Esophagus squamous epithelium (tissue), 5 donors: ENCODE measurements around the gene PYGB. TPM values are rescaled to one million over a fixed set of nuclear protein-coding genes. Genes with fewer than 3 reads are reported as not detected.

ENCODE experiments used
- DNase-seq: peaks from one replicate; lab custom pipeline; 2025; lab: John Stamatoyannopoulos, UW
- H3K27ac ChIP-seq, 4 donors: fragments of 200-600 bp; sonication (generic); one replicate each; pipeline ENCODE4 v1.5.1; 2016 to 2019; ENCODE audit warnings: mild to moderate bottlenecking in 1 of 4
- H3K27me3 ChIP-seq, 4 donors: fragments of 200-600 bp; sonication (generic); 1 replicate in 3 of 4; 2 replicates in 1 of 4; pipeline versions ENCODE4 v1.5.1 to v1.6.0; 2017 to 2021; ENCODE audit warnings: antibody characterized with exemption in 1 of 4
- H3K36me3 ChIP-seq, 3 donors: fragments of 200-600 bp; sonication (generic); one replicate each; pipeline ENCODE4 v1.5.1; 2016 to 2019
- H3K4me1 ChIP-seq, 3 donors: fragments of 200-600 bp; sonication (generic); one replicate each; pipeline ENCODE4 v1.5.1; 2017 to 2019
- H3K4me3 ChIP-seq, 4 donors: fragments of 200-600 bp; sonication (generic); 1 replicate in 3 of 4; 2 replicates in 1 of 4; pipeline ENCODE4 v1.5.1; 2016 to 2019; ENCODE audit warnings: mild to moderate bottlenecking in 2 of 4, moderate library complexity in 1 of 4
- H3K9me3 ChIP-seq, 3 donors: fragments of 200-600 bp; sonication (generic); one replicate each; pipeline ENCODE4 v1.5.1; 2016 to 2019
- CTCF ChIP-seq, 6 experiments: fragments of 450-650 bp in 4 of 6; fragments of 200-600 bp in 2 of 6; sonication (generic) in 2 of 6; IDR thresholded peaks; one replicate each; pipeline ENCODE4 v1.5.1; 2016 to 2019; ENCODE audit warnings: antibody characterized with exemption in 6 of 6, mild to moderate bottlenecking in 4 of 6, moderate library complexity in 4 of 6
- POLR2A ChIP-seq, 4 donors: fragments of 450-650 bp; IDR thresholded peaks; one replicate each; pipeline ENCODE4 v1.6.1; 2017; ENCODE audit warnings: antibody characterized with exemption in 4 of 4, mild to moderate bottlenecking in 4 of 4, moderate library complexity in 3 of 4
- WGBS, 2 donors: methylation state at CpG; one replicate each; pipeline ENCODE4 v1.1.5; 2018; 5-methylcytosine and 5-hydroxymethylcytosine counted together
- intact Hi-C: fragments of 100-400 bp; cut with DNase I; formaldehyde crosslinking; loops from one replicate; pipeline ENCODE4 v1.15.0; 2022
- total RNA-seq, 4 donors: library from RNA; depleted of rRNA; stranded (reverse); fragments of >200 nt; gene quantifications; one replicate each; pipeline ENCODE4 v1.1.0, GENCODE V29; 2016
- donor health status: DM: yes; HTN: yes; CAD: no.

Gene PYGB
- total RNA-seq, 4 donors from 2014 or later: 70.8 to 127 (median 95.6) TPM

GRCh38 chr20:25278636-25279361 is 30.9 kb downstream of the PYGB start:
- Histone ChIP-seq H3K27ac (peak overlapping the region in 2 of 4 donors; percentile 7 to 63), H3K27me3 (no peaks in the 10 kb centered on the region), H3K36me3 (peaks cover 42 to 100% (median 71%) of the 10 kb centered on the region in 3 donors), H3K4me1 (peaks cover 7 to 48% (median 8%) of the 10 kb centered on the region in 3 donors), H3K9me3 (no peaks in the 10 kb centered on the region), H3K4me3 (no peak overlapping the region)
- WGBS, 2 donors: 94 to 96% methylated on average over 3 to 6 of the region's 26 CpGs
- intact Hi-C loops: no loop called here
- no peak for TF ChIP-seq POLR2A (IDR thresholded peaks at IDR 0.05)
- TF ChIP-seq CTCF (IDR thresholded peaks at IDR 0.05): no peak
- DNase-seq: no peak

- no peaks in the 10 kb centered on the region for H3K27me3 ChIP-seq
- no peak overlapping the region for H3K4me3 ChIP-seq
- H3K4me1 ChIP-seq: peaks cover 5 to 42% (median 7%) of the 10 kb centered on the region in 3 donors
- WGBS, 2 donors: 51 to 62% methylated on average over 7 to 8 of the region's 9 CpGs
- no peaks in the 10 kb centered on the region for H3K9me3 ChIP-seq
- peak overlapping the region in 3 of 4 donors; percentile 7 to 63 (median 57) for H3K27ac ChIP-seq
- H3K36me3 ChIP-seq: peaks cover 43 to 100% (median 73%) of the 10 kb centered on the region in 3 donors
- intact Hi-C loops: no loop called here
- no peak for TF ChIP-seq CTCF (IDR thresholded peaks at IDR 0.05)
- TF ChIP-seq POLR2A (IDR thresholded peaks at IDR 0.05): no peak
- no peak for DNase-seq
Observed at GRCh38 chr20:25279403-25279802, 31.5 kb downstream of the PYGB start.

GRCh38 chr20:25280051-25280573 is 32.2 kb downstream of the PYGB start:
- peak overlapping the region in 2 of 4 donors; percentile 57 to 63 for H3K27ac ChIP-seq
- intact Hi-C loops: loop anchor here (10.0 kb wide), 1 partner anchor 65 kb away; no protein-coding TSS in a partner anchor
- no peaks in the 10 kb centered on the region for H3K9me3 ChIP-seq
- peaks cover 5 to 36% (median 7%) of the 10 kb centered on the region in 3 donors for H3K4me1 ChIP-seq
- TF ChIP-seq CTCF (IDR thresholded peaks at IDR 0.05) (no peak), POLR2A (IDR thresholded peaks at IDR 0.05) (no peak)
- WGBS, 2 donors: 53 to 64% methylated on average over 6 to 7 of the region's 15 CpGs
- no peak overlapping the region for H3K4me3 ChIP-seq
- no peak for DNase-seq
- peaks cover 48 to 100% (median 66%) of the 10 kb centered on the region in 3 donors for H3K36me3 ChIP-seq
- no peaks in the 10 kb centered on the region for H3K27me3 ChIP-seq

GRCh38 chr20:25280574-25281535 is 33.0 kb downstream of the PYGB start:
- WGBS, 2 donors: 85 to 94% methylated on average over 4 to 16 of the region's 33 CpGs
- no peak for TF ChIP-seq POLR2A (IDR thresholded peaks at IDR 0.05)
- TF ChIP-seq CTCF (IDR thresholded peaks at IDR 0.05): no peak
- DNase-seq: no peak
- Histone ChIP-seq H3K9me3 (no peaks in the 10 kb centered on the region), H3K27me3 (no peaks in the 10 kb centered on the region), H3K4me3 (no peak overlapping the region), H3K36me3 (peaks cover 52 to 100% (median 62%) of the 10 kb centered on the region in 3 donors), H3K4me1 (peaks cover 5 to 36% (median 7%) of the 10 kb centered on the region in 3 donors), H3K27ac (peak overlapping the region in 3 of 4 donors; percentile 25 to 63 (median 57))
- intact Hi-C loops: loop anchor here (10.0 kb wide), 1 partner anchor 66 kb away; no protein-coding TSS in a partner anchor
